ENCODE results near the gene VWA5A.

DNA sequence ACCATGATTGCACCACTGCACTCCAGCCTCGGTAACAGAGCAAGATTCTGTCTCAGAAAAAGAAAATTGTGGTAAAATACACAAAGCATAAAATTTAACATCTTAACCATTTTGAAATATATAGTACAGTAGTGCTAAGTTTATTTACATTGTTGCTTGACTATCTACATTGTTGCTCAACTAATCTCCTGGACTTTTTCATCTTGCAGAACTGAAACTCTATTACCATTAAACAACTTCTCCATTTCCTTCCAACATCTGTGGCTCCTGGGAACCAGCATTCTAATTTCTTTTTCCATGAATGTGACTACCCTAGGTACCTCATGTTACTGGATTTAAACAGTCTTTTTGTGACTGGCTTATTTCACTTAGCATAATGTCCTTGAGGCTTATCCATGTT is 13.5 kb upstream of the VWA5A start:
- TF ChIP-seq POLR2A (IDR thresholded peaks at IDR 0.05), result no peak
- TF ChIP-seq, protein P1, sequence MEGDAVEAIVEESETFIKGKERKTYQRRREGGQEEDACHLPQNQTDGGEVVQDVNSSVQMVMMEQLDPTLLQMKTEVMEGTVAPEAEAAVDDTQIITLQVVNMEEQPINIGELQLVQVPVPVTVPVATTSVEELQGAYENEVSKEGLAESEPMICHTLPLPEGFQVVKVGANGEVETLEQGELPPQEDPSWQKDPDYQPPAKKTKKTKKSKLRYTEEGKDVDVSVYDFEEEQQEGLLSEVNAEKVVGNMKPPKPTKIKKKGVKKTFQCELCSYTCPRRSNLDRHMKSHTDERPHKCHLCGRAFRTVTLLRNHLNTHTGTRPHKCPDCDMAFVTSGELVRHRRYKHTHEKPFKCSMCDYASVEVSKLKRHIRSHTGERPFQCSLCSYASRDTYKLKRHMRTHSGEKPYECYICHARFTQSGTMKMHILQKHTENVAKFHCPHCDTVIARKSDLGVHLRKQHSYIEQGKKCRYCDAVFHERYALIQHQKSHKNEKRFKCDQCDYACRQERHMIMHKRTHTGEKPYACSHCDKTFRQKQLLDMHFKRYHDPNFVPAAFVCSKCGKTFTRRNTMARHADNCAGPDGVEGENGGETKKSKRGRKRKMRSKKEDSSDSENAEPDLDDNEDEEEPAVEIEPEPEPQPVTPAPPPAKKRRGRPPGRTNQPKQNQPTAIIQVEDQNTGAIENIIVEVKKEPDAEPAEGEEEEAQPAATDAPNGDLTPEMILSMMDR (IDR thresholded peaks at IDR 0.05), result no peak
- no peak for TF ChIP-seq EP300 (IDR thresholded peaks at IDR 0.05)

Data from tibial nerve (tissue), 4 donors.